ENCODE results near the gene ALDH3A1.

- TF ChIP-seq CTCF (conservative IDR thresholded peaks at IDR 0.05; ENCODE audit: low read depth, low read length) (no peak), EZH2 (IDR thresholded peaks at IDR 0.05; ENCODE audit: low read length, unreplicated experiment) (no peak), EZH2phosphoT487 (IDR thresholded peaks at IDR 0.05; ENCODE audit: borderline replicate concordance, low read length) (no peak)
Measured at GRCh38 chr17:19728084-19728495, 20.0 kb downstream of the ALDH3A1 start.
